H1 (cell line): ENCODE results near the gene RAB33A. TPM values are rescaled to one million over a fixed set of nuclear protein-coding genes. Genes with fewer than 3 reads are reported as not detected.

Experiments used
- CTCF ChIA-PET: fragments of 300-600 bp; sonication (Branson Sonifier 250); formaldehyde crosslinking; loops from one replicate; lab custom pipeline; 2021; ENCODE audit not compliant: partially characterized antibody; lab: Charles Lee
- POLR2A ChIA-PET: fragments of 300-600 bp; sonication (Branson Sonifier 250); formaldehyde crosslinking; loops from one replicate; lab custom pipeline; 2021; ENCODE audit warnings: inconsistent platforms; ENCODE audit not compliant: partially characterized antibody; lab: Charles Lee
- DNase-seq, 2 experiments: peaks; one replicate each; pipeline versions ENCODE4 v3.0.0 to v3.0.0-alpha.2; 2010 to 2022; ENCODE audit warnings: low spot score in 2 of 2, low read depth in 1 of 2, mixed read lengths in 1 of 2
- FAIRE-seq: peaks from 2 replicates; lab custom pipeline; 2011; peaks lifted over from hg19 to GRCh38; lab: Jason Lieb, UNC
- H2AFZ ChIP-seq: 2 replicates; pipeline ENCODE4 v1.8.1; 2012; ENCODE audit warnings: low read length, inconsistent platforms
- H2AK5ac ChIP-seq: 2 replicates; pipeline ENCODE4 v1.6.1; 2013; ENCODE audit warnings: low read depth, low read length
- H2BK120ac ChIP-seq: replicated peaks from 2 replicates; pipeline ENCODE3; 2013; ENCODE audit warnings: low read depth, low read length, inconsistent platforms
- H2BK12ac ChIP-seq: 2 replicates; pipeline ENCODE4 v1.6.1; 2013; ENCODE audit warnings: low read depth, low read length
- H2BK15ac ChIP-seq: 2 replicates; pipeline ENCODE4 v1.6.1; 2013; ENCODE audit warnings: low read length
- H2BK20ac ChIP-seq: 2 replicates; pipeline ENCODE4 v1.6.1; 2013; ENCODE audit warnings: low read length
- H2BK5ac ChIP-seq: 2 replicates; pipeline ENCODE4 v1.6.1; 2013; ENCODE audit warnings: low read depth, low read length
- H3K14ac ChIP-seq: 2 replicates; pipeline ENCODE4 v1.6.1; 2013; ENCODE audit warnings: inconsistent platforms; ENCODE audit not compliant: insufficient read length
- H3K18ac ChIP-seq: 2 replicates; pipeline ENCODE4 v1.6.1; 2013; ENCODE audit warnings: low read length; ENCODE audit errors: extremely low read depth
- H3K23ac ChIP-seq: 2 replicates; pipeline ENCODE4 v1.6.1; 2013; ENCODE audit warnings: inconsistent platforms; ENCODE audit not compliant: insufficient read length
- H3K23me2 ChIP-seq: 2 replicates; pipeline ENCODE4 v1.6.1; 2013; ENCODE audit warnings: low read depth, low read length
- H3K27ac ChIP-seq: 2 replicates; pipeline ENCODE4 v1.6.1; 2011; ENCODE audit warnings: low read depth, low read length, inconsistent platforms
- H3K27me3 ChIP-seq, 4 experiments: replicated peaks in 1 of 4; 1 replicate in 1 of 4; 2 replicates in 3 of 4; pipeline versions ENCODE4 v1.6.1 to v1.8.1; 2011 to 2013; ENCODE audit warnings: low read length in 3 of 4, mild to moderate bottlenecking in 3 of 4, inconsistent platforms in 2 of 4, mixed read lengths in 2 of 4, moderate library complexity in 1 of 4; ENCODE audit not compliant: control insufficient read depth in 3 of 4, insufficient read depth in 3 of 4; ENCODE audit errors: extremely low read depth in 1 of 4
- H3K36me3 ChIP-seq, 4 experiments: 2 replicates each; pipeline versions ENCODE4 v1.6.1 to v1.8.1; 2011 to 2013; ENCODE audit warnings: mild to moderate bottlenecking in 4 of 4, low read length in 3 of 4, moderate library complexity in 2 of 4, control low read depth in 1 of 4, inconsistent platforms in 1 of 4; ENCODE audit not compliant: insufficient read depth in 4 of 4, control insufficient read depth in 2 of 4
- H3K4ac ChIP-seq: replicated peaks from 2 replicates; pipeline ENCODE3; 2013; ENCODE audit warnings: low read length, low read depth, mixed read lengths, inconsistent platforms; ENCODE audit not compliant: insufficient read length
- H3K4me1 ChIP-seq, 4 experiments: replicated peaks in 1 of 4; 1 replicate in 1 of 4; 2 replicates in 3 of 4; pipeline versions ENCODE4 v1.6.1 to v1.8.1; 2011 to 2013; ENCODE audit warnings: low read length in 3 of 4, inconsistent platforms in 2 of 4, mixed read lengths in 1 of 4; ENCODE audit not compliant: insufficient read depth in 4 of 4, control insufficient read depth in 3 of 4
- H3K4me2 ChIP-seq, 2 experiments: 2 replicates each; pipeline versions ENCODE4 v1.6.1 to v1.8.1; 2011 to 2013; ENCODE audit warnings: low read depth in 2 of 2, low read length in 2 of 2, control low read depth in 1 of 2, inconsistent platforms in 1 of 2, mild to moderate bottlenecking in 1 of 2; ENCODE audit not compliant: insufficient read depth in 1 of 2
- H3K4me3 ChIP-seq, 4 experiments: fragments of 200-600, 300-600 bp in 1 of 4; sonication (generic), shearing (Covaris generic), sonication (Bioruptor Twin) in 1 of 4; 2 replicates each; pipeline versions ENCODE4 v1.5.1 to v1.8.1; 2011 to 2016; ENCODE audit warnings: low read length in 4 of 4, low read depth in 3 of 4, control low read depth in 2 of 4, inconsistent platforms in 2 of 4, mild to moderate bottlenecking in 2 of 4, mixed read lengths in 1 of 4, moderate library complexity in 1 of 4; ENCODE audit not compliant: insufficient read depth in 2 of 4; ENCODE audit errors: extremely low read depth in 1 of 4
- H3K56ac ChIP-seq: replicated peaks from 2 replicates; pipeline ENCODE3; 2013; ENCODE audit warnings: low read depth, mild to moderate bottlenecking, mixed read lengths, low read length, inconsistent platforms; ENCODE audit not compliant: insufficient read length
- H3K79me1 ChIP-seq: 2 replicates; pipeline ENCODE4 v1.6.1; 2013; ENCODE audit warnings: low read depth, low read length, control low read depth
- H3K79me2 ChIP-seq, 2 experiments: 2 replicates each; pipeline versions ENCODE4 v1.6.1 to v1.8.1; 2012 to 2013; ENCODE audit warnings: low read length in 2 of 2, mild to moderate bottlenecking in 2 of 2, inconsistent platforms in 1 of 2; ENCODE audit not compliant: insufficient read depth in 2 of 2, control insufficient read depth in 1 of 2
- H3K9ac ChIP-seq, 4 experiments: replicated peaks in 1 of 4; 1 replicate in 1 of 4; 2 replicates in 3 of 4; pipeline versions ENCODE4 v1.6.1 to v1.8.1; 2011 to 2013; ENCODE audit warnings: low read depth in 3 of 4, low read length in 3 of 4, control low read depth in 2 of 4, mild to moderate bottlenecking in 2 of 4, moderate library complexity in 2 of 4, inconsistent platforms in 1 of 4; ENCODE audit errors: extremely low read depth in 1 of 4
- H3K9me3 ChIP-seq, 2 experiments: 2 replicates each; pipeline versions ENCODE4 v1.6.1 to v1.8.1; 2012 to 2013; ENCODE audit warnings: mild to moderate bottlenecking in 2 of 2, moderate library complexity in 2 of 2, control low read depth in 1 of 2, inconsistent platforms in 1 of 2, low read depth in 1 of 2, low read length in 1 of 2, mixed read lengths in 1 of 2; ENCODE audit not compliant: insufficient read depth in 2 of 2
- H4K20me1 ChIP-seq, 2 experiments: replicated peaks in 1 of 2; 2 replicates each; pipeline versions ENCODE3 to v1.8.1; 2011 to 2013; ENCODE audit warnings: inconsistent platforms in 2 of 2, low read length in 2 of 2, mild to moderate bottlenecking in 1 of 2; ENCODE audit not compliant: insufficient read depth in 2 of 2, control insufficient read depth in 1 of 2
- H4K5ac ChIP-seq: 2 replicates; pipeline ENCODE4 v1.6.1; 2013; ENCODE audit warnings: low read length, low read depth, mixed read lengths, inconsistent platforms; ENCODE audit not compliant: insufficient read length
- H4K8ac ChIP-seq: 2 replicates; pipeline ENCODE4 v1.8.0; 2013; ENCODE audit warnings: mild to moderate bottlenecking, moderate library complexity, low read length, inconsistent platforms; ENCODE audit not compliant: insufficient read depth; ENCODE audit errors: extremely low read depth
- H4K91ac ChIP-seq: replicated peaks from 2 replicates; pipeline ENCODE3; 2013; ENCODE audit warnings: low read length, mixed read lengths, inconsistent platforms; ENCODE audit not compliant: insufficient read length
- BRCA1 ChIP-seq: IDR thresholded peaks from 2 replicates; pipeline ENCODE4 v1.6.1; 2012; ENCODE audit warnings: low read depth, low read length, improper control_type of control experiment
- WGBS, 2 experiments: shearing (Covaris generic) in 1 of 2; methylation state at CpG; one replicate each; pipeline versions ENCODE4 v1.1.6 to v1.1.7; 2013 to 2015; ENCODE audit warnings: low lambda C conversion rate in 2 of 2, mixed read lengths in 2 of 2, inconsistent platforms in 1 of 2, low coverage in 1 of 2, missing lambda C conversion rate in 1 of 2; ENCODE audit not compliant: insufficient replicate concordance in 2 of 2, insufficient coverage in 1 of 2, insufficient read length in 1 of 2; ENCODE audit errors: extremely low coverage in 1 of 2, missing lambda C conversion rate in 1 of 2; 5-methylcytosine and 5-hydroxymethylcytosine counted together
- polyA plus RNA-seq, 7 experiments: library from polyadenylated mRNA; depleted of rRNA in 3 of 7; stranded (reverse) in 5 of 7; unstranded in 2 of 7; fragments of >200 nt in 5 of 7; fragments of 200-250 nt in 2 of 7; gene quantifications; 1 replicate in 5 of 7; 2 replicates in 1 of 7; 4 replicates in 1 of 7; pipeline versions ENCODE4 v1.2.1 to v1.2.3, GENCODE V29; 2011 to 2013; ENCODE audit warnings: missing spikeins in 2 of 7, mixed read lengths in 2 of 7
- total RNA-seq: library from RNA; stranded (reverse); fragmentation: NEBNext Ultra II Directional; extraction: Animal tissue kit (Norgen Biotek cat#: 25700); gene quantifications from 2 replicates; pipeline ENCODE4 v1.2.1, GENCODE V29; 2021

RAB33A gene
- total and polyA plus RNA-seq, 2 of the 8 experiments (the other 6 are each of a cell fraction or from before 2014, with no cell fraction given): 2.8 to 4.6 TPM

DNA sequence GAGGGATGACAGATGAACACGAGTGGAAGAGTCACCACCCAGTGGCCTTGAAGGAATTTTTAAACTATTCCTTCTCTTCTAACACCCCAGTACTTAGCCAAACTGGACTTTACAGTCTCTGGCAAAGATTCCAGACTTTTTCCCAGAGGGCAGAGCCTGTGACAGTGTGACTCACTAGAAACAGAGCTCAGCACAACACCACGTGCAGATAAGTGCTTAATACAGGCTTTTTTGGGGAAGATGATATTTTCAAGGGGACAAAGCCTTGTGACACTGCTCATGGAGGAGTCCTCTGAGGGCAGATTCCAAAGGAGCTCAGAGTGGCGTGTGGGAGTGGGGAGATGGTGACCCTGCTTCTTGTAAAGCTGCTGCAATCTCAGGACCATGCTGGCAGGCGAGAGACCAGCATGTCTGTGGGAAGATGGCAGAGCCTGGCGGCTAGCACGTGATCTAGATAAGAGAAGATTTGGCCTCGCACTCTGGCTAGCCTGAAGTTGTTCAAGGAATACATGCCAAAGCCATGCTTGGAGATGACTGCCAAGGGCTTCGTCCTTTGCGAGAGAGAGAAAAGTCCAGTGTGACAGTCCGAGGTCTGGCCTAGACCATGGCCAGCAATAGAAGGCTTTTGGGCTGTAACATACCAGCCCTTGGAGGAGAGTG lies 2.4 kb downstream of the RAB33A start:
- H3K27ac ChIP-seq: no peak overlapping the region
- FAIRE-seq (no peak), DNase-seq (no peak)
- H3K56ac ChIP-seq: no peak overlapping the region
- H3K36me3 ChIP-seq: no peaks in the 10 kb centered on the region
- no peak overlapping the region for H3K18ac ChIP-seq
- no peak overlapping the region for H2BK15ac ChIP-seq
- H3K4me2 ChIP-seq: no peak overlapping the region
- H2BK5ac ChIP-seq: no peak overlapping the region
- H3K79me1 ChIP-seq: no peaks in the 10 kb centered on the region
- H4K91ac ChIP-seq: no peak overlapping the region
- no peaks in the 10 kb centered on the region for H3K9me3 ChIP-seq
- H3K4me1 ChIP-seq: peaks cover 0 to 6% (median 0%) of the 10 kb centered on the region in 4 experiments; a peak in 3 of 7 replicates
- H4K5ac ChIP-seq: no peak overlapping the region
- no peak overlapping the region for H3K4ac ChIP-seq
- no peak overlapping the region for H2BK12ac ChIP-seq
- H4K8ac ChIP-seq: no peak overlapping the region
- no peaks in the 10 kb centered on the region for H3K79me2 ChIP-seq
- H2BK120ac ChIP-seq: no peak overlapping the region
- CTCF ChIA-PET: interaction anchor here (0.6 to 0.8 kb wide), 3 partner anchors 14 to 249 kb away, joined by 3 read pairs; no protein-coding TSS in a partner anchor
- peaks cover 0 to 11% (median 9%) of the 10 kb centered on the region in 4 experiments; a peak in 6 of 7 replicates for H3K27me3 ChIP-seq
- H3K4me3 ChIP-seq: no peak overlapping the region
- no peak for TF ChIP-seq BRCA1
- H3K23ac ChIP-seq: no peak overlapping the region
- POLR2A ChIA-PET: interaction anchor here (0.8 kb wide), 1 partner anchor 9 kb away, joined by 3 read pairs; the partner anchor contains the start of gene AIFM1
- no peak overlapping the region for H2AFZ ChIP-seq
- H3K9ac ChIP-seq: no peak overlapping the region
- H2BK20ac ChIP-seq: no peak overlapping the region
- 84% methylated on average over 7 of the region's 10 CpGs; no CpG with 5 or more reads in 1 of the 2 experiments for WGBS, 2 experiments
- 0 out of 2 replicates have a peak overlapping the region, but pooled peaks have one; percentile 39 for H2AK5ac ChIP-seq
- H4K20me1 ChIP-seq: no peaks in the 10 kb centered on the region
- peaks cover 13% of the 10 kb centered on the region; the same call in 1 of the 2 replicates for H3K23me2 ChIP-seq
- H3K14ac ChIP-seq: no peak overlapping the region
